T-helper 17 cell (primary cell): Measurements from ENCODE around the gene MKRN2OS. TPM values are rescaled to one million over a fixed set of nuclear protein-coding genes. Genes with fewer than 3 reads are reported as not detected.

ENCODE experiments used
- ATAC-seq: fragments of 150-1000 bp; cut with Tn5 transposase; 2 replicates; pipeline ENCODE4 v1.10.0; 2021; ENCODE audit warnings: mild to moderate bottlenecking, moderate library complexity
- DNase-seq, 3 donors: peaks; one replicate each; pipeline versions ENCODE4 v3.0.0 to v3.0.0-alpha.2; 2020 to 2021
- H3K9me3 ChIP-seq: one replicate; pipeline ENCODE4 v1.7.0; 2013; ENCODE audit warnings: low read length, mild to moderate bottlenecking; ENCODE audit not compliant: control insufficient read depth, poor library complexity, severe bottlenecking
- H3K27ac Mint-ChIP-seq: one replicate; pipeline ENCODE4 v1.8.0; 2022; ENCODE audit warnings: mild to moderate bottlenecking, moderate library complexity, mixed read lengths
- H3K27me3 Mint-ChIP-seq: one replicate; pipeline ENCODE4 v1.8.0; 2022; ENCODE audit warnings: mixed read lengths
- H3K36me3 Mint-ChIP-seq: one replicate; pipeline ENCODE4 v1.8.0; 2022; ENCODE audit warnings: low read depth, mixed read lengths
- H3K4me1 Mint-ChIP-seq: one replicate; pipeline ENCODE4 v1.8.0; 2022; ENCODE audit warnings: mild to moderate bottlenecking, mixed read lengths
- H3K4me3 Mint-ChIP-seq: one replicate; pipeline ENCODE4 v1.8.0; 2022; ENCODE audit warnings: mild to moderate bottlenecking, moderate library complexity, mixed read lengths
- total RNA-seq, 4 donors: library from RNA in 2 of 4; stranded (reverse) in 2 of 4; gene quantifications; one replicate each; pipeline ENCODE4 v1.2.3 and lab custom pipeline; 2022 to 2026

Gene MKRN2OS
- total RNA-seq, 2 donors from 2014 or later = not detected

DNA sequence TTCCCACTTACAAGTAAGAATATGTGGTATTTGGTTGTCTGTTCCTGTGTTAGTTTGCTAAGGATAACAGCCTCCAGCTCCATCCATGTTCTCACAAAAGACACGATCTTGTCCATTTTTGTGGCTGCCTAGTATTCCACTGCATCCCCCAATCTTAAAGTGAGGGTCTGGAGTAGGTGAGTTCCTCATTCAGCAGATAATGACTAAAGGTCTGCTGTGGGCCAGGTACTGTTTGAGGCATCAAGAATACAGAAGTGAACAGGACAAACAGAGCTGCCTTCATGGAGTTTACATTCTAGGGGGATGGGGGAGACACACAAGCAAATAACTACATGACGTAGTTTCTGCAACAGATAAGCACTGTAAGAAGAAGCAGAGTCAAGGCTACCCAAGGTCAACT is 24.3 kb downstream of the MKRN2OS start:
- H3K9me3 ChIP-seq = no peaks in the 10 kb centered on the region
- H3K27ac Mint-ChIP-seq = no peak overlapping the region
- ATAC-seq = no peak
- H3K27me3 Mint-ChIP-seq = no peaks in the 10 kb centered on the region
- DNase-seq = no peak
- no peak overlapping the region for H3K4me3 Mint-ChIP-seq
- no peaks in the 10 kb centered on the region for H3K4me1 Mint-ChIP-seq
- peaks cover 4% of the 10 kb centered on the region for H3K36me3 Mint-ChIP-seq

DNA sequence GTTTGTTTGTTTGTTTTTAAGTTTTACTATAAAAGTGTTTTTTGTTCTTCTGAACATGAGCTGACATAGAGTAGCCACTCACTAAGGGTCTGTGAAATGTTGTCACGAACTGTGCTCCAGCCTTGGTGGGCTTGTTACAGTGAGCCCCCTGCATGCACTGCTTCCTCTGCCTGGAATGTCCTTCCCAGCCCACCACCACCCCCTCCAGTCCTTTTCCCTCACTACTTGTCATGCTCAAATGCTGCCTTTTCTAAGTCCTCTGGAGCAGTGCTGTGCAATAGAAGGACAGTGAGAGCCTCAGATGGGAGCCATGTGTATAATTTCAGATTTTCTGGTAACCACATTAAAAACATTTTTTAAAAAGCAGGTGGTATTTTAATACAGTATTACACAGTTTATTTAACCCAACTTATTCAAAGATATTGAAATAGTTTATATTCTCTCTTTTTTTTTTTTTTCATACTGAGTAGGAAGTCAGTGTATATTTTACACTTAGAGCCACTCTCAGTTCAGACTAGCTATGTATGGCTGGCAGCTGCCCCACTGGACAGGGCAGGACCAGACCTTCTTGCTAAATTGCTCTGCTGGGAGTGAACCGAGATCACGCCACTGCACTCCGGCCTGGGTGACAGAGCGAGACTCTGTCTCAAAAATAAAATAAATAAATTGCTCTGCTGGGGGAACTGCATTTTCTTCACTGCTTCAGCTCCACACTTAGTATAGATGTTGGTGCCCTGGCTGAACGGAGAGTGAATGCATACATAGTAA is 26.9 kb downstream of the MKRN2OS start:
- Mint-ChIP-seq H3K4me1 (peaks cover 7% of the 10 kb centered on the region), H3K36me3 (peaks cover 10% of the 10 kb centered on the region), H3K4me3 (no peak overlapping the region), H3K27ac (no peak overlapping the region), H3K27me3 (no peaks in the 10 kb centered on the region)
- ATAC-seq = no peak
- no peak for DNase-seq
- no peaks in the 10 kb centered on the region for H3K9me3 ChIP-seq

DNA sequence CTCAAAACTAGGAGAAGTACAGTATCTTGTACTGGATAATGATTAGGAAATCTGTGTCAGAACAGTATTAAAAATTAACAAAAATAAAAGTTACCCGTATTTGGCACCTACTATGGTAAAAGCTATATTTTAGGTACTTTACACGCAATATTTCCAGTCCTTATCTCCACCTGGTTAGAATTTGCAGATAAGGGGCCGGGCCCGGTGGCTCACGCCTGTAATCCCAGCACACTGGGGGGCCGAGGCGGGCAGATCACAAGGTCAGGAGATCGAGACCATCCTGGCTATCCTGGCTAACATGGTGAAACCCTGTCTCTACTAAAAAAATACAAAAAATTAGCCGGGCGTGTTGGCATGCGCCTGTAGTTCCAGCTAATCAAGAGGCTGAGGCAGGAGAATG is 28.4 kb downstream of the MKRN2OS start:
- H3K4me3 Mint-ChIP-seq = no peak overlapping the region
- H3K4me1 Mint-ChIP-seq = peaks cover 8% of the 10 kb centered on the region
- H3K9me3 ChIP-seq = no peaks in the 10 kb centered on the region
- H3K27ac Mint-ChIP-seq = no peak overlapping the region
- peaks cover 10% of the 10 kb centered on the region for H3K36me3 Mint-ChIP-seq
- DNase-seq (no peak), ATAC-seq (no peak)
- no peaks in the 10 kb centered on the region for H3K27me3 Mint-ChIP-seq

DNA sequence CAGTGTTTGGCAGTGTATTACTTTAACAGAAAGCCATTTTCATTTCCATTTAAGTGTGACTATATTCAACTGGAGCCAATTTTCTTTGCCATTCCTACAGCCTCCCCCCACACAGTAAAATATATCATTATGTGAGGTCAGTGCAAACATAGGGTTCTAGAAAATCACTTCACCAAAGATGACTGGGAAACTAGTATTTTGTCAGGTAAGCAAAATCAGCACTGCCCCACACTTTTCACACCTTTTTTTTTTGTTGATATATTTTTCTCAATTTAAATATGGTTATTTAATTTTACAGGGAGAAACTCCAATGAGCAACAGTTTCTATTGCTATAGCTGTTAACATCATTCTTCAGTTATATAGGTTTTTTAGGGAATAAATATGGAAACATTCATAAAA is 29.7 kb downstream of the MKRN2OS start:
- Mint-ChIP-seq H3K36me3 (peaks cover 5% of the 10 kb centered on the region), H3K4me1 (peaks cover 8% of the 10 kb centered on the region), H3K27me3 (no peaks in the 10 kb centered on the region), H3K4me3 (no peak overlapping the region), H3K27ac (no peak overlapping the region)
- ATAC-seq = no peak
- no peaks in the 10 kb centered on the region for H3K9me3 ChIP-seq
- DNase-seq = no peak

DNA sequence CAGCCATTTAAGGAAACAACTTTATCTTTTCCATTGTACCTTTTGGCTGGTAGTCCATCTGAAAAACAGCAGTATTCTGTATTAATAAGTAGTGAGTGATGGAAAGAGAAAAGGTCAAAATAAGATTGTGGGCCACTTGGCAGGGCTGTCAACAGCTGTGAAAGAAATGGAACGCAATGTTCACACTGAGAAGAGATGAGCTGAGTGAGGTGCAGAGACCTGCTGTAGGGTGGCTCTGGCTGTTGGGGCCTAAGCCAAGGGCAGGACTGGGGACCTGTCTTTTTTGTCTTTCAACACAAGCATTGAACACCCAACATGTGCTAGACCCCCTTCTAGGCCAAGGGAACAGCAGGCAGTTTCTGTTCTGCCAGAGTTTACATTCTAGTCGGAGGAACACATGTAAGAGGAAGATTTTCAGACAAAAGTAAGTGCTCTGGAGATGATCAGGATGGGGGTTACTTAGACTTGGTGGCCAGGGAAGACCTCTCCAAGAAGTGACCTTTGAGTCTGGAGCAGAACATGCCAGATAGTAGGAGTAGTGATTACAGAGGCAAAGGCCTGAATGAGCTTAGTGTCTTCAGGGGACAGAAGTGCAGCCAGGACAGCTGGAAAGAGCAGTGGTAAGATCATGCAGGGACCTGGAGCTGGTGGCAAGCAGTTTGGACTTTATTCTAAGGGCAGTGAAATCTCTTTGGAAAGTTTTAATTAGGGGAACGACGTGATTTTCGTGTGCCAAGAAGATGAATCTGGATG is 31.4 kb downstream of the MKRN2OS start:
- Mint-ChIP-seq H3K27ac (peak overlapping the region; percentile 54), H3K4me3 (no peak overlapping the region), H3K36me3 (peaks cover 5% of the 10 kb centered on the region), H3K4me1 (peaks cover 8% of the 10 kb centered on the region), H3K27me3 (no peaks in the 10 kb centered on the region)
- no peaks in the 10 kb centered on the region for H3K9me3 ChIP-seq
- ATAC-seq (no peak), DNase-seq (no peak)

DNA sequence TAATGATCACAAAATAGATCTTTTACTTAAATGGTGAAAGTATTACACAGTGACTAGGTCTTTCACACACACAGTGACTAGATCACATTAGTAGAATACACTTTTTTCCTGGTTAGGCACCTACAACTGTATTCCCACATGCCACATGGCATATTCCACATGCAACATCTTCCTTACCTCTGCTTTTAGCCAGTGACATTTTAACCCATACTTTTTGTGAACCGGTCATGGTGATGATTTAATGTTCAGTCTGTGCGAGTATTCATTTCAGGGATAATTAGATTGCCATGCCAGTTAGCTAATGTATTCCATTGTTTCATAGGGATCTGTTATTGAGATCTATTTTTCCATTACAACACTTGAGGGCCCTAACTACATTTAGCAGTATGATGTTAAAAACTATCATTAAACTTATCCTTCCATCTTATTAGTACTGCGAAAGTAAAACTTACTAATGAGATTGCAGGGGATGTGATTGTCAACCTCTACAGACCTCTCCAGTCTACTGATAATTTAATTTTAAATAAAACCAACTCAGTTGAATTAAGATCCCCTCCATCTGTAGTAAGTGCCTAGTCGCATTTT is 32.7 kb downstream of the MKRN2OS start:
- H3K9me3 ChIP-seq = no peaks in the 10 kb centered on the region
- Mint-ChIP-seq H3K27me3 (no peaks in the 10 kb centered on the region), H3K27ac (peak overlapping the region; percentile 14), H3K4me1 (peaks cover 11% of the 10 kb centered on the region), H3K4me3 (no peak overlapping the region), H3K36me3 (peaks cover 9% of the 10 kb centered on the region)
- ATAC-seq (no peak), DNase-seq (no peak)

DNA sequence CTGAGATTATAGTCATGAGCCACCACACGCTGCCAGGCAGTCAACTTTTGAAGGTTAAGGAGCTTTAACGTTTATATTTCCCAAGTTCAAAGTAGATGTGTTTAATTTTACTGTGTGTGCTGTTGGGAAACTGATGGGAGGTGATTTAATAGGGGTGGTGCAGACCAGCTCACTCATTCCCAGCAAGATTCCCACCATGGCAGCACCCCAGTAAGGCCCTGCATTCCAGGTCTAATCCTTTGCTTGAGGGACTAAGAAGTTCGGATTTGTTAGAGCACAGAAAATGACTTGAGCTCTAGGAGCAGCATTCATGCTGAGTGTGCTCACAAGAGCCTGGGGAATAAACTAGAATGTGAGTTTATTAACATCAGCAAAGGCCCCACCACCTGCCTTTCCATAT is 35.8 kb downstream of the MKRN2OS start:
- ATAC-seq (no peak), DNase-seq (no peak)
- Mint-ChIP-seq H3K27ac (no peak overlapping the region), H3K36me3 (peaks cover 9% of the 10 kb centered on the region), H3K27me3 (no peaks in the 10 kb centered on the region), H3K4me3 (no peak overlapping the region), H3K4me1 (peaks cover 12% of the 10 kb centered on the region)
- H3K9me3 ChIP-seq = no peaks in the 10 kb centered on the region

DNA sequence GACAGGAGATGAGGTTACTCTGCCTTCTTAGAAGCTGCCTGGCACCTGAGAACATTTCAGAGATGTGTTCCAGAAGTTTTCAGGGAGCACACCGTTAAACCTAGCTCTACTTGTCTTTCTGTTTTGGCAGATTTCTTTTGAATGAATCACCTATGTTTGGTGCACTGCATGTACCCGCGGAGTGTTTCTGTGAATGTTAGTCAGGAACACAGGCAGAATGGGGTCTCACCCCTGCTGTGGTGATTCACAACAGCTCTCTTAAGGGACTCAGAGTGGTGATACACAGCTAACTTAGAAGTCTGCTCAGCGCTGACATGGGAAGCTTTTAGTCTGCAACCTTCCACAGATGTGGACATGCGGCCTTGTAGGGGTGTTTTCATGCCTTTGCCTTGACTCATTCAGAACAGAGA is 37.0 kb downstream of the MKRN2OS start:
- Mint-ChIP-seq H3K4me3 (no peak overlapping the region), H3K36me3 (peaks cover 7% of the 10 kb centered on the region), H3K4me1 (peaks cover 8% of the 10 kb centered on the region), H3K27me3 (no peaks in the 10 kb centered on the region), H3K27ac (peak overlapping the region; percentile 16)
- DNase-seq = no peak
- no peaks in the 10 kb centered on the region for H3K9me3 ChIP-seq
- ATAC-seq = no peak

DNA sequence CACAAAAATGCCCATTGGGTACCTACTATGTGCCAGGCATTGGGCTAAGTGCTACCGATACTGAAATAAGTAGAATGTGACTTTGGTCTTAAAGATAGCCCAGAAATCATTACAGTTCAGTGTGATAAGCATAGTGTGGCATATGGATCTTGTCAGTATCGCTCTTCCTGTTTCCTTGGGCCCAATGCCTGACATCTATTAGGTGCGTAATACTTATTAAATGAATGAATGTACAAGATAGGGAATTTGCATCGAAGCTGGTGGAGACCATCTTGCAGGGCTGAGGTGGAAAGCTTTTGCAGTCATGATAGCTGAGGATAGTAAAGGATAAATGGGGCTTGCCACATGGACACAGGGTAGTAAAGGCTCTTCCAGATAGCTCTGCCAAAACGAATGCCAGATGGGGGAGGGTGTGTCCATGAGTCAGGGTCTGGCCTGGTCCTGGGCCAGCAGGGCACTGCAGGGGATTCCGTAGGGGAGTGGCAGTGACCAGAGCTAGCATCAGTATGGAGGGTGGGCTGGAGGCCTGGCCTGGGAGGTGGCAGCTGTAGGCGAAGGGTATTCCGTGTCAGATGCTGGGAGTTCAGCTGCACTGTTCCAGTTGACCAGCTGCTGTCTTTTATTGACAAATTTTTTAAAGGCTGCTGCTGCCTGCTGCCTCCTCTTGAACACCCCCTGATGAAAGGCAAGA is 37.6 kb downstream of the MKRN2OS start:
- Mint-ChIP-seq H3K4me3 (no peak overlapping the region), H3K36me3 (peaks cover 10% of the 10 kb centered on the region)

DNA sequence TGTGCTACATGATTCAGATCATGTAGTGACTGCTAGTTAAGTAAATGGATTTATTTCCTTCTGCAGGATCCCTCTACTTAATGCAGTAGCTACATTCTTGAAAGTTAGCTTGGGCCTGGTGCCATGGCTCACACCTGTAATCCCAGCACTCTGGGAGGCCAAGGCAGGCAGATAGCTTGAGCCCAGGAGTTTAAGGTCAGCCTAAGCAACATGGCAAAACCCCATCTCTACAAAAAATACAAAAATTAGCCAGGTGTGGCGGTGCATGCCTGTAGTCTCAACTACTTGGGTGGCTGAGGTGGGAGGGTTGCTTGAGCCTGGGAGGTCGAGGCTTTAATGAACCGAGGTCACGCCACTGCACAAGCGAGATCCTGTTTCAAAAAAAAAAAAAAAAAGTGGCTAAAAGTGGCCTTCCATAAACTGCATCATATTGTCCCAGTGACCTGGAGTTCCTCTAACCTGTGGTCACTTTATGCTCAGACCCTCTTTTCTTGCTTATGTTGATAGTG is 39.0 kb downstream of the MKRN2OS start:
- DNase-seq (no peak), ATAC-seq (no peak)
- peaks cover 8% of the 10 kb centered on the region for H3K4me1 Mint-ChIP-seq
- no peaks in the 10 kb centered on the region for H3K9me3 ChIP-seq
- no peak overlapping the region for H3K27ac Mint-ChIP-seq
- H3K27me3 Mint-ChIP-seq = no peaks in the 10 kb centered on the region
- H3K4me3 Mint-ChIP-seq = no peak overlapping the region
- peaks cover 10% of the 10 kb centered on the region for H3K36me3 Mint-ChIP-seq

More for the DNA sequence above, 37.6 kb downstream of the MKRN2OS start:
- ATAC-seq = no peak
- no peaks in the 10 kb centered on the region for H3K27me3 Mint-ChIP-seq
- DNase-seq = no peak
- H3K27ac Mint-ChIP-seq = peak overlapping the region; percentile 16
- H3K9me3 ChIP-seq = no peaks in the 10 kb centered on the region
- peaks cover 8% of the 10 kb centered on the region for H3K4me1 Mint-ChIP-seq

DNA sequence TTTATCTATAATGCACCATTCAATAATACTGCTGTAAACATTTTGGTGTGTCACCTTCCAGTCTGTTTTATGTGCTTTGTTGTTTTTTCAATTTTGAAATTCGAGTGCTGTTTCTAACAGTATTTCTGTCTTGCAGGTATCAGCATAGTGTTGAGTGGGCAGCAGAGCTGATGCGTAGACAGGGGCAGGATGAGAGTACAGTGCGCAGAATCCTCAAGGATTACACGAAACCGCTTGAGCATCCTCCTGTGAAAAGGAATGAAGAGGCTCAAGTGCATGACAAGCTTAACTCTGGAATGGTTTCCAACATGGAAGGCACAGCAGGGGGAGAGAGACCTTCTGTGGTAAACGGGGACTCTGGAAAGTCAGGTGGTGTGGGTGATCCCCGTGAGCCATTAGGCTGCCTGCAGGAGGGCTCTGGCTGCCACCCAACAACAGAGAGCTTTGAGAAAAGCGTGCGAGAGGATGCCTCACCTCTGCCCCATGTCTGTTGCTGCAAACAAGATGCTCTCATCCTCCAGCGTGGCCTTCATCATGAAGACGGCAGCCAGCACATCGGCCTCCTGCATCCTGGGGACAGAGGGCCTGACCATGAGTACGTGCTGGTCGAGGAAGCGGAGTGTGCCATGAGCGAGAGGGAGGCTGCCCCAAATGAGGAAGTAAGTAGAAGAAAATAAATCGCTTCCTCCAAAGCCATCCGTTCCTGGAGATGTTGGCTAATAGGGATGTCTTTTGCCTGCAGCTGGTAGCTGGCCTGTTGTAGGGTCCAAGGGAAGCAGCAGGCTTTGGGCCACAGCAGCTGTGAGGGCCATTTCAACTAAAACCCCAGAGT is 42.0 kb downstream of the MKRN2OS start:
- Mint-ChIP-seq H3K27me3 (no peaks in the 10 kb centered on the region), H3K4me1 (peaks cover 8% of the 10 kb centered on the region), H3K4me3 (no peak overlapping the region), H3K27ac (no peak overlapping the region), H3K36me3 (peaks cover 14% of the 10 kb centered on the region)
- ATAC-seq (no peak), DNase-seq (no peak)
- no peaks in the 10 kb centered on the region for H3K9me3 ChIP-seq

DNA sequence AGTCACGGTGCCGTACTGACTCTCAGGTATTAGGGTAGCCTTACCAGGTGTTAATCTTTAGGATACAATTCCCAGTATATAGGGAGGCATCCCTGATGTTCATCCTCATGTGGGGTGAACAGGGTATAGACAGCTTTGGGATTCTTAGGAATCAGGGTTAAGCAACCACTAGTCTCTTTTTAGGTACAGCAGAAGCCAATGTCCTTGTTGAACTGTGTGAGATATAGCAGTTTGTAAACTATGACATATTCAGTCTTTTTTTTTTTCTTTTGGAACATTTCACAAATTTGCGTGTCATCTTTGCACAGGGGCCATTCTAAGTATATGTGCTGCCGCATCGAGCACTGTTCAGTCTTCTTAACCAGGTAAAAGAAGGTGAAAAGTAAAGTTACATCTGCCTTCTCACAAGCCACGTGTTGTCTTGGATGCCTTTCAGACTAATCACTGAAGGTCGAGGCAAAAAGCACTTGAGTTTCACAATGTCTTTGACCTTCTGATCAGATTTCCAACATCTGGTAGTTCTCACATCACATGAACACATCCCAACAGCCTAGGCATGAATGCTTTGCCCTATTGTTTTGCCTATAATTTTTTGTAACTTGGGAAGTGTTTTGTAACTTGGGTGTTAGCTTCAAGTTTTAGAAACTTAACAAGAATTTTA is 43.8 kb downstream of the MKRN2OS start:
- Mint-ChIP-seq H3K4me1 (peaks cover 6% of the 10 kb centered on the region), H3K4me3 (no peak overlapping the region), H3K36me3 (peaks cover 15% of the 10 kb centered on the region), H3K27me3 (no peaks in the 10 kb centered on the region), H3K27ac (no peak overlapping the region)
- no peak for ATAC-seq
- no peak for DNase-seq
- no peaks in the 10 kb centered on the region for H3K9me3 ChIP-seq
